HepG2 (cell line): ENCODE results near the gene TTPAL. TPM values are rescaled to one million over a fixed set of nuclear protein-coding genes. Genes with fewer than 3 reads are reported as not detected.
A peak's percentile ranks its signal among the peaks of the same experiment; 100 is the strongest.

Experiments
- JARID2 ChIP-seq: sonication (generic); formaldehyde crosslinking; IDR thresholded peaks from 2 replicates; pipeline ENCODE4 v1.8.1; 2023; ENCODE audit warnings: missing genetic modification reagents, inconsistent platforms; ENCODE audit not compliant: insufficient replicate concordance
- PAF1 ChIP-seq: IDR thresholded peaks from 2 replicates; pipeline ENCODE4 v1.6.1; 2016; ENCODE audit warnings: missing genetic modification reagents, missing compliant biosample characterization
- ZBTB7B ChIP-seq: sonication (generic); formaldehyde crosslinking; IDR thresholded peaks from 2 replicates; pipeline ENCODE4 v1.4.0; 2020; ENCODE audit warnings: missing genetic modification reagents
- ZNF121 ChIP-seq: sonication (generic); formaldehyde crosslinking; IDR thresholded peaks from 2 replicates; pipeline ENCODE4 v1.5.0; 2020; ENCODE audit warnings: mild to moderate bottlenecking, missing genetic modification reagents
- ZNF3 ChIP-seq: IDR thresholded peaks from 2 replicates; pipeline ENCODE4 v1.7.0; 2017; ENCODE audit warnings: inconsistent platforms
- ZNF44 ChIP-seq: sonication (generic); formaldehyde crosslinking; IDR thresholded peaks from 2 replicates; pipeline ENCODE4 v1.5.1; 2020; ENCODE audit warnings: mild to moderate bottlenecking, missing genetic modification reagents
- ZNF7 ChIP-seq: IDR thresholded peaks from 2 replicates; pipeline ENCODE4 v1.6.1; 2016; ENCODE audit warnings: missing biosample characterization, missing genetic modification reagents
- ZNF841 ChIP-seq: sonication (generic); formaldehyde crosslinking; IDR thresholded peaks from 2 replicates; pipeline ENCODE4 v1.8.1; 2023; ENCODE audit warnings: missing genetic modification reagents, borderline replicate concordance
- ZZZ3 ChIP-seq: sonication (generic); formaldehyde crosslinking; IDR thresholded peaks from 2 replicates; pipeline ENCODE4 v1.4.0; 2020; ENCODE audit warnings: missing genetic modification reagents, mild to moderate bottlenecking, borderline replicate concordance
- polyA plus RNA-seq, 8 experiments: library from polyadenylated mRNA; depleted of rRNA in 3 of 8; stranded (reverse) in 7 of 8; unstranded in 1 of 8; fragments of >200 nt; fragmentation: Illumina TruSeq in 4 of 8; extraction: Trizol in 4 of 8; gene quantifications; 2 replicates each; pipeline versions ENCODE4 v1.2.1 to v1.2.3, GENCODE V29; 2011 to 2016; ENCODE audit warnings: low read depth in 4 of 8, missing spikeins in 1 of 8, mixed read lengths in 1 of 8; ENCODE audit not compliant: insufficient read depth in 1 of 8
- total RNA-seq, 5 experiments: library from RNA; depleted of rRNA; stranded (reverse); fragments of >200 nt; fragmentation: Illumina TruSeq; extraction: Trizol; gene quantifications; 2 replicates each; pipeline ENCODE4 v1.2.3, GENCODE V29; 2016; ENCODE audit warnings: low read depth in 1 of 5
- TF ChIP-seq, protein P1 (sequence below): sonication (generic); formaldehyde crosslinking; IDR thresholded peaks from 2 replicates; pipeline ENCODE4 v1.5.1; 2020; ENCODE audit warnings: mild to moderate bottlenecking, missing genetic modification reagents, borderline replicate concordance
- TF ChIP-seq, protein P2 (sequence below), 2 experiments: fragments of 450-650 bp in 1 of 2; sonication (generic) in 1 of 2; formaldehyde crosslinking in 1 of 2; IDR thresholded peaks; 2 replicates each; pipeline versions ENCODE4 v1.6.1 to v1.8.0; 2016 to 2022; ENCODE audit warnings: antibody characterized with exemption in 1 of 2, mild to moderate bottlenecking in 1 of 2, missing genetic modification reagents in 1 of 2

TTPAL gene
- total and polyA plus RNA-seq, 2 of the 13 experiments (the other 11 are each of a cell fraction or from before 2014, with no cell fraction given), result 4.3 to 18.8 TPM

DNA sequence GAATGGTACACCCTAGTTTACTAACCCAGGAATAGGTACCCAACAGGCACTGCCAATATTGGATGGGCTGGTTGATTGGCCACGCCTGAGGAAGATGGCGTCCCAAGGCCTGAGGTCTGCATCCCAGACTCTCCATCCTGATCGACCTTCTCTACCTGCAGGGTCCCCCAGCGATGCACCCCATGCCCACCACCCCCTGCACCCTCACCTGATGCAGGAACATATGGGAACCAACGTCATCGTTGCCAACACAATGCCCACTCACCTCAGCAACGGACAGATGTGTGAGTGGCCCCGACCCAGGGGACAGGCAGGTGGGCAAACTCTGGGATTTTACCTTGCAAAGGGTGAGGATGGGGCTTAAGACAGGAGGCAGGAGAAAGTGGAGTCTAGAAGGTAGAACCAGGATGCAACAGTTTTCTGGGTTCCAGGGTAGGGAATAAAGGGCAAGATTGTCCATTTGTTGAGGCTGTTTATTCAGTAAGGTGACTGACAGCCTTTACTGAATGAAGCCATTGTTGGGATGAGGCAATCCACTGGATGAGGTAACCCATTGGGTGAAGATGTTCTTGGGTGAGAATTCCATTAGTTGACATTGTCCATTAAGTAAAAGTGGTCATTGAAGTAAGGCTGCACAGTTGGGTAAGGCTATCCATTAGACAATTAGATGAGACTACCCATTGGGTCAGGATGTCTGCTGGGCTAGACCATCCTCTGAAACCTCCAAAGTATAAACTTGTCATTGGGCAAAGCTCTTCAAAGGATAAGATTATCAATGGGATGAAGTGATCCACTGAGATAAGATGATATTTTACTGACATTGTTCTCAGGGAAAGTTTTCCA, 47.3 kb upstream of the TTPAL start (continued):
- TF ChIP-seq, protein P1, sequence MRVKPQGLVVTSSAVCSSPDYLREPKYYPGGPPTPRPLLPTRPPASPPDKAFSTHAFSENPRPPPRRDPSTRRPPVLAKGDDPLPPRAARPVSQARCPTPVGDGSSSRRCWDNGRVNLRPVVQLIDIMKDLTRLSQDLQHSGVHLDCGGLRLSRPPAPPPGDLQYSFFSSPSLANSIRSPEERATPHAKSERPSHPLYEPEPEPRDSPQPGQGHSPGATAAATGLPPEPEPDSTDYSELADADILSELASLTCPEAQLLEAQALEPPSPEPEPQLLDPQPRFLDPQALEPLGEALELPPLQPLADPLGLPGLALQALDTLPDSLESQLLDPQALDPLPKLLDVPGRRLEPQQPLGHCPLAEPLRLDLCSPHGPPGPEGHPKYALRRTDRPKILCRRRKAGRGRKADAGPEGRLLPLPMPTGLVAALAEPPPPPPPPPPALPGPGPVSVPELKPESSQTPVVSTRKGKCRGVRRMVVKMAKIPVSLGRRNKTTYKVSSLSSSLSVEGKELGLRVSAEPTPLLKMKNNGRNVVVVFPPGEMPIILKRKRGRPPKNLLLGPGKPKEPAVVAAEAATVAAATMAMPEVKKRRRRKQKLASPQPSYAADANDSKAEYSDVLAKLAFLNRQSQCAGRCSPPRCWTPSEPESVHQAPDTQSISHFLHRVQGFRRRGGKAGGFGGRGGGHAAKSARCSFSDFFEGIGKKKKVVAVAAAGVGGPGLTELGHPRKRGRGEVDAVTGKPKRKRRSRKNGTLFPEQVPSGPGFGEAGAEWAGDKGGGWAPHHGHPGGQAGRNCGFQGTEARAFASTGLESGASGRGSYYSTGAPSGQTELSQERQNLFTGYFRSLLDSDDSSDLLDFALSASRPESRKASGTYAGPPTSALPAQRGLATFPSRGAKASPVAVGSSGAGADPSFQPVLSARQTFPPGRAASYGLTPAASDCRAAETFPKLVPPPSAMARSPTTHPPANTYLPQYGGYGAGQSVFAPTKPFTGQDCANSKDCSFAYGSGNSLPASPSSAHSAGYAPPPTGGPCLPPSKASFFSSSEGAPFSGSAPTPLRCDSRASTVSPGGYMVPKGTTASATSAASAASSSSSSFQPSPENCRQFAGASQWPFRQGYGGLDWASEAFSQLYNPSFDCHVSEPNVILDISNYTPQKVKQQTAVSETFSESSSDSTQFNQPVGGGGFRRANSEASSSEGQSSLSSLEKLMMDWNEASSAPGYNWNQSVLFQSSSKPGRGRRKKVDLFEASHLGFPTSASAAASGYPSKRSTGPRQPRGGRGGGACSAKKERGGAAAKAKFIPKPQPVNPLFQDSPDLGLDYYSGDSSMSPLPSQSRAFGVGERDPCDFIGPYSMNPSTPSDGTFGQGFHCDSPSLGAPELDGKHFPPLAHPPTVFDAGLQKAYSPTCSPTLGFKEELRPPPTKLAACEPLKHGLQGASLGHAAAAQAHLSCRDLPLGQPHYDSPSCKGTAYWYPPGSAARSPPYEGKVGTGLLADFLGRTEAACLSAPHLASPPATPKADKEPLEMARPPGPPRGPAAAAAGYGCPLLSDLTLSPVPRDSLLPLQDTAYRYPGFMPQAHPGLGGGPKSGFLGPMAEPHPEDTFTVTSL (CRISPR knock-in tag), result peak; percentile 94
- TF ChIP-seq ZNF121 (CRISPR knock-in tag) (peak; percentile 20; the same call in 1 of the 2 replicates), ZBTB7B (CRISPR knock-in tag) (peak; percentile 70), ZNF44 (peak; percentile 15; the same call in 1 of the 2 replicates), ZNF7 (no peak; the same call in 1 of the 2 replicates), JARID2 (CRISPR knock-in tag) (no peak), ZNF3 (no peak), ZZZ3 (no peak), ZNF841 (no peak), PAF1 (CRISPR knock-in tag) (peak; percentile 68; the same call in 1 of the 2 replicates)
- TF ChIP-seq, protein P2, sequence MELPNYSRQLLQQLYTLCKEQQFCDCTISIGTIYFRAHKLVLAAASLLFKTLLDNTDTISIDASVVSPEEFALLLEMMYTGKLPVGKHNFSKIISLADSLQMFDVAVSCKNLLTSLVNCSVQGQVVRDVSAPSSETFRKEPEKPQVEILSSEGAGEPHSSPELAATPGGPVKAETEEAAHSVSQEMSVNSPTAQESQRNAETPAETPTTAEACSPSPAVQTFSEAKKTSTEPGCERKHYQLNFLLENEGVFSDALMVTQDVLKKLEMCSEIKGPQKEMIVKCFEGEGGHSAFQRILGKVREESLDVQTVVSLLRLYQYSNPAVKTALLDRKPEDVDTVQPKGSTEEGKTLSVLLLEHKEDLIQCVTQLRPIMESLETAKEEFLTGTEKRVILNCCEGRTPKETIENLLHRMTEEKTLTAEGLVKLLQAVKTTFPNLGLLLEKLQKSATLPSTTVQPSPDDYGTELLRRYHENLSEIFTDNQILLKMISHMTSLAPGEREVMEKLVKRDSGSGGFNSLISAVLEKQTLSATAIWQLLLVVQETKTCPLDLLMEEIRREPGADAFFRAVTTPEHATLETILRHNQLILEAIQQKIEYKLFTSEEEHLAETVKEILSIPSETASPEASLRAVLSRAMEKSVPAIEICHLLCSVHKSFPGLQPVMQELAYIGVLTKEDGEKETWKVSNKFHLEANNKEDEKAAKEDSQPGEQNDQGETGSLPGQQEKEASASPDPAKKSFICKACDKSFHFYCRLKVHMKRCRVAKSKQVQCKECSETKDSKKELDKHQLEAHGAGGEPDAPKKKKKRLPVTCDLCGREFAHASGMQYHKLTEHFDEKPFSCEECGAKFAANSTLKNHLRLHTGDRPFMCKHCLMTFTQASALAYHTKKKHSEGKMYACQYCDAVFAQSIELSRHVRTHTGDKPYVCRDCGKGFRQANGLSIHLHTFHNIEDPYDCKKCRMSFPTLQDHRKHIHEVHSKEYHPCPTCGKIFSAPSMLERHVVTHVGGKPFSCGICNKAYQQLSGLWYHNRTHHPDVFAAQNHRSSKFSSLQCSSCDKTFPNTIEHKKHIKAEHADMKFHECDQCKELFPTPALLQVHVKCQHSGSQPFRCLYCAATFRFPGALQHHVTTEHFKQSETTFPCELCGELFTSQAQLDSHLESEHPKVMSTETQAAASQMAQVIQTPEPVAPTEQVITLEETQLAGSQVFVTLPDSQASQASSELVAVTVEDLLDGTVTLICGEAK (IDR thresholded peaks at IDR 0.05), result no peak
- TF ChIP-seq, protein P2 (CRISPR knock-in tag; IDR thresholded peaks at IDR 0.05), result peak; percentile 59; the same call in 1 of the 2 replicates
